KOPT-K1 (cell line): ENCODE results near the gene MTHFD2L.
"Not testable (repeated sequence)": the region's sequence is repeated elsewhere in the genome, so short reads cannot be mapped to it uniquely, and the experiment has no call there.

Experiments used
- H3K27ac ChIP-seq: fragments of 200-600 bp; sonication (generic); 2 replicates; pipeline ENCODE4 v1.5.1; 2016; ENCODE audit warnings: antibody characterized with exemption, mild to moderate bottlenecking, low read depth, low read length; ENCODE audit not compliant: poor library complexity, severe bottlenecking
- H3K36me3 ChIP-seq: fragments of 200-600 bp; sonication (generic); 2 replicates; pipeline ENCODE4 v1.5.1; 2017; ENCODE audit warnings: antibody characterized with exemption, mild to moderate bottlenecking, low read length, moderate library complexity; ENCODE audit not compliant: insufficient read depth
- H3K9me3 ChIP-seq: fragments of 200-600 bp; sonication (generic); 2 replicates; pipeline ENCODE4 v1.5.1; 2017; ENCODE audit warnings: antibody characterized with exemption, low read length, mild to moderate bottlenecking; ENCODE audit not compliant: insufficient read depth, poor library complexity, severe bottlenecking

MTHFD2L gene

GRCh38 chr4:74190332-74190731 is 32.4 kb downstream of the MTHFD2L start:
- no peak overlapping the region for H3K27ac ChIP-seq
- no peaks in the 10 kb centered on the region for H3K9me3 ChIP-seq
- H3K36me3 ChIP-seq = no peaks in the 10 kb centered on the region

- no peak overlapping the region for H3K27ac ChIP-seq
- no peaks in the 10 kb centered on the region for H3K9me3 ChIP-seq
Observed at GRCh38 chr4:74190919-74191397, 33.0 kb downstream of the MTHFD2L start.

GRCh38 chr4:74197080-74197479 is 39.2 kb downstream of the MTHFD2L start:
- no peaks in the 10 kb centered on the region for H3K9me3 ChIP-seq
- H3K27ac ChIP-seq = no peak overlapping the region
- peaks cover 5% of the 10 kb centered on the region; the same call in 1 of the 2 replicates for H3K36me3 ChIP-seq

More at GRCh38 chr4:74190919-74191397, 33.0 kb downstream of the MTHFD2L start:
- H3K36me3 ChIP-seq = no peaks in the 10 kb centered on the region

GRCh38 chr4:74202062-74202586 is 44.2 kb downstream of the MTHFD2L start:
- H3K9me3 ChIP-seq = no peaks in the 10 kb centered on the region
- H3K27ac ChIP-seq = no peak overlapping the region
- H3K36me3 ChIP-seq = peaks cover 5% of the 10 kb centered on the region; the same call in 1 of the 2 replicates

GRCh38 chr4:74203467-74203866 is 45.5 kb downstream of the MTHFD2L start:
- H3K27ac ChIP-seq = no peak overlapping the region
- H3K36me3 ChIP-seq = peaks cover 5% of the 10 kb centered on the region; the same call in 1 of the 2 replicates
- no peaks in the 10 kb centered on the region for H3K9me3 ChIP-seq

GRCh38 chr4:74205046-74205445 is 47.1 kb downstream of the MTHFD2L start:
- Histone ChIP-seq H3K9me3 (no peaks in the 10 kb centered on the region), H3K27ac (no peak overlapping the region), H3K36me3 (peaks cover 5% of the 10 kb centered on the region; the same call in 1 of the 2 replicates)

GRCh38 chr4:74205559-74205958 is 47.6 kb downstream of the MTHFD2L start:
- no peak overlapping the region for H3K27ac ChIP-seq
- peaks cover 5% of the 10 kb centered on the region; the same call in 1 of the 2 replicates for H3K36me3 ChIP-seq

GRCh38 chr4:74206088-74206825 is 48.3 kb downstream of the MTHFD2L start:
- Histone ChIP-seq H3K9me3 (no peaks in the 10 kb centered on the region), H3K36me3 (peaks cover 5% of the 10 kb centered on the region; the same call in 1 of the 2 replicates), H3K27ac (no peak overlapping the region)

More at GRCh38 chr4:74205559-74205958, 47.6 kb downstream of the MTHFD2L start:
- no peaks in the 10 kb centered on the region for H3K9me3 ChIP-seq

GRCh38 chr4:74214457-74215159 is 56.7 kb downstream of the MTHFD2L start:
- not testable (repeated sequence) for H3K27ac ChIP-seq, H3K36me3 ChIP-seq, H3K9me3 ChIP-seq

GRCh38 chr4:74215236-74215635 is 57.3 kb downstream of the MTHFD2L start:
- not testable (repeated sequence) for H3K36me3 ChIP-seq, H3K9me3 ChIP-seq, H3K27ac ChIP-seq

GRCh38 chr4:74217365-74217764 is 59.4 kb downstream of the MTHFD2L start:
- Histone ChIP-seq H3K36me3 (no peaks in the 10 kb centered on the region), H3K27ac (no peak overlapping the region), H3K9me3 (no peaks in the 10 kb centered on the region)

- Histone ChIP-seq H3K9me3 (no peaks in the 10 kb centered on the region), H3K36me3 (no peaks in the 10 kb centered on the region), H3K27ac (no peak overlapping the region)
Observed at GRCh38 chr4:74218201-74218600, 60.3 kb downstream of the MTHFD2L start.

- H3K36me3 ChIP-seq = no peaks in the 10 kb centered on the region
- H3K9me3 ChIP-seq = no peaks in the 10 kb centered on the region
- H3K27ac ChIP-seq = no peak overlapping the region
Observed at GRCh38 chr4:74219240-74219639, 61.3 kb downstream of the MTHFD2L start.

- Histone ChIP-seq H3K36me3 (no peaks in the 10 kb centered on the region), H3K27ac (no peak overlapping the region)
Observed at GRCh38 chr4:74223098-74223497, 65.2 kb downstream of the MTHFD2L start.

GRCh38 chr4:74223801-74224200 is 65.9 kb downstream of the MTHFD2L start:
- Histone ChIP-seq H3K36me3 (no peaks in the 10 kb centered on the region), H3K9me3 (no peaks in the 10 kb centered on the region), H3K27ac (no peak overlapping the region)

More at GRCh38 chr4:74223098-74223497, 65.2 kb downstream of the MTHFD2L start:
- no peaks in the 10 kb centered on the region for H3K9me3 ChIP-seq
